ENCODE data around the gene EXOC4.

DNA sequence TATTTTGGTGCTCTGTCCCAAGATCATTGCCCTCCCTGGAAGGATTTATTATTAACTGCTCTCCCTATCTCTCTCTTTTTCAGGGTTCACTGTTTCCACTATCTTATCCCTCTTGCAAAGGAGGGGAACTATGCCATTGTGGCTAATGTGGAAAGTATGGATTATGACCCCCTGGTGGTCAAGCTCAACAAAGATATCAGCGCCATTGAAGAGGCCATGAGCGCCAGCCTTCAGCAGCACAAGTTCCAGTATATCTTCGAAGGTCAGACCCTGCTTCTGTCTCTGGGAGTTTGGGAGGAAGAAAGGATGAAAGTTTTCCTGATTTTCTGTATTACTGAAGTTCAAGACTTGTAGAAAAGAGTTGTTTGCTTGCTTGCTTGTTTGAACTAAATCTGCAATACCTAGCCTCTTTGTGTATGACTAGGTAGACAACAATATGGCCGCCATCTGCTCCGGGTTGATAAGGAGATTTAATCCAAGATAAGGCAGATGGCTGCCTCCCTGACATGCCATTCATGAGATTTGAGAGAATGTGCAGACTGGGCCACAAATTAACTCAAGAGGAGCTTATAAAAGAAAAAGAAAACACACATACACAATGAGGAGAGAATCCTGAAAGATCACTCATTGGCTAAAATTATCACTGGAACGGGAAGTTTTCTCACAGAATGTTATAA is 752.1 kb downstream of the EXOC4 start:
- TF ChIP-seq, protein P1, sequence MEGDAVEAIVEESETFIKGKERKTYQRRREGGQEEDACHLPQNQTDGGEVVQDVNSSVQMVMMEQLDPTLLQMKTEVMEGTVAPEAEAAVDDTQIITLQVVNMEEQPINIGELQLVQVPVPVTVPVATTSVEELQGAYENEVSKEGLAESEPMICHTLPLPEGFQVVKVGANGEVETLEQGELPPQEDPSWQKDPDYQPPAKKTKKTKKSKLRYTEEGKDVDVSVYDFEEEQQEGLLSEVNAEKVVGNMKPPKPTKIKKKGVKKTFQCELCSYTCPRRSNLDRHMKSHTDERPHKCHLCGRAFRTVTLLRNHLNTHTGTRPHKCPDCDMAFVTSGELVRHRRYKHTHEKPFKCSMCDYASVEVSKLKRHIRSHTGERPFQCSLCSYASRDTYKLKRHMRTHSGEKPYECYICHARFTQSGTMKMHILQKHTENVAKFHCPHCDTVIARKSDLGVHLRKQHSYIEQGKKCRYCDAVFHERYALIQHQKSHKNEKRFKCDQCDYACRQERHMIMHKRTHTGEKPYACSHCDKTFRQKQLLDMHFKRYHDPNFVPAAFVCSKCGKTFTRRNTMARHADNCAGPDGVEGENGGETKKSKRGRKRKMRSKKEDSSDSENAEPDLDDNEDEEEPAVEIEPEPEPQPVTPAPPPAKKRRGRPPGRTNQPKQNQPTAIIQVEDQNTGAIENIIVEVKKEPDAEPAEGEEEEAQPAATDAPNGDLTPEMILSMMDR (IDR thresholded peaks at IDR 0.05), result no peak
- TF ChIP-seq POLR2A (IDR thresholded peaks at IDR 0.05), result no peak
